Astrocyte (in vitro differentiated cells and primary cell): ENCODE results near the gene ENTPD5.

Experiments
- EZH2 ChIP-seq: IDR thresholded peaks from 2 replicates; pipeline ENCODE4 v1.6.1; 2012; ENCODE audit warnings: mild to moderate bottlenecking, low read length, inconsistent platforms; ENCODE audit not compliant: insufficient read depth
- TF ChIP-seq, protein P1 (sequence below): IDR thresholded peaks from 2 replicates; pipeline ENCODE4 v1.5.1; 2011; ENCODE audit warnings: low read depth, mild to moderate bottlenecking, inconsistent platforms, low read length, moderate library complexity; ENCODE audit not compliant: insufficient read depth

DNA sequence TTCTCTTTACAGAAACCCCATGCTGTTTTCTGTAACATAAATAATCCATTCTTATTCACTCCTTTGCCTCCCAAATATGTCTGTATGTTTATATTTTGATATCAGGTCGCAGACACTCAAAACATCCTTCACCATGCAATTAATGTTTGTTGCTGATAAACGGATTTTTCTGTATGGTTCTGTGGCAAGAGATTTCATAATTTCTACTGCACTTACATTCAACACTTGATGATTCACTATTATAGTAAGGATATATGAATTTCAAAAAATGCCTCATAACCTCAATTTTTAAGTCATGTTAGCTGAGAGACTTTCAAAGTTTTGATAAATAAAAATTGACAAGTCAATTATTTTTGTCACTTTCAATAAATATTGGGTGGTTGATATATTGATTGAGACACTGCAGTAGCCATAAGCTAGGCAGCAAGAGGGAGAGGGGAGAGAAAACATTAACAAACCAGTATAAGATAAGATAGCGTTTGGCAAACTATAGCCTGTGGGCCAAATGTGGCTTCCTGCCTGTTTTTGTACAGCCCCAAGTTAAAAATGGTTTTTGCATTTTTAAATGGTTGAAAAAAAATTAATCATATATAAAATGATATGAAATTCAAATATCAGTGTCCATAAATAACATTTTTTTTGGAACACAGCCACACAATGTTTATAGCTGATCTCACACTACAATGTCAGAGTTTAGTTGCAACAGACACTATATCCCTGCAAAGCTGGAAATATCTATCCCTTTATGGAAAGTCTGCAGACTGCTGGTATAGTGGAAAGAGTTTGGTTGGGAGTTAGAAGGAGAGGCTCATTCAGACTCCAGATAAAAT is 46.9 kb upstream of the ENTPD5 start:
- TF ChIP-seq, protein P1, sequence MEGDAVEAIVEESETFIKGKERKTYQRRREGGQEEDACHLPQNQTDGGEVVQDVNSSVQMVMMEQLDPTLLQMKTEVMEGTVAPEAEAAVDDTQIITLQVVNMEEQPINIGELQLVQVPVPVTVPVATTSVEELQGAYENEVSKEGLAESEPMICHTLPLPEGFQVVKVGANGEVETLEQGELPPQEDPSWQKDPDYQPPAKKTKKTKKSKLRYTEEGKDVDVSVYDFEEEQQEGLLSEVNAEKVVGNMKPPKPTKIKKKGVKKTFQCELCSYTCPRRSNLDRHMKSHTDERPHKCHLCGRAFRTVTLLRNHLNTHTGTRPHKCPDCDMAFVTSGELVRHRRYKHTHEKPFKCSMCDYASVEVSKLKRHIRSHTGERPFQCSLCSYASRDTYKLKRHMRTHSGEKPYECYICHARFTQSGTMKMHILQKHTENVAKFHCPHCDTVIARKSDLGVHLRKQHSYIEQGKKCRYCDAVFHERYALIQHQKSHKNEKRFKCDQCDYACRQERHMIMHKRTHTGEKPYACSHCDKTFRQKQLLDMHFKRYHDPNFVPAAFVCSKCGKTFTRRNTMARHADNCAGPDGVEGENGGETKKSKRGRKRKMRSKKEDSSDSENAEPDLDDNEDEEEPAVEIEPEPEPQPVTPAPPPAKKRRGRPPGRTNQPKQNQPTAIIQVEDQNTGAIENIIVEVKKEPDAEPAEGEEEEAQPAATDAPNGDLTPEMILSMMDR, result no peak
- TF ChIP-seq EZH2, result no peak
